ENCODE results near the gene PDIA4.

DNA sequence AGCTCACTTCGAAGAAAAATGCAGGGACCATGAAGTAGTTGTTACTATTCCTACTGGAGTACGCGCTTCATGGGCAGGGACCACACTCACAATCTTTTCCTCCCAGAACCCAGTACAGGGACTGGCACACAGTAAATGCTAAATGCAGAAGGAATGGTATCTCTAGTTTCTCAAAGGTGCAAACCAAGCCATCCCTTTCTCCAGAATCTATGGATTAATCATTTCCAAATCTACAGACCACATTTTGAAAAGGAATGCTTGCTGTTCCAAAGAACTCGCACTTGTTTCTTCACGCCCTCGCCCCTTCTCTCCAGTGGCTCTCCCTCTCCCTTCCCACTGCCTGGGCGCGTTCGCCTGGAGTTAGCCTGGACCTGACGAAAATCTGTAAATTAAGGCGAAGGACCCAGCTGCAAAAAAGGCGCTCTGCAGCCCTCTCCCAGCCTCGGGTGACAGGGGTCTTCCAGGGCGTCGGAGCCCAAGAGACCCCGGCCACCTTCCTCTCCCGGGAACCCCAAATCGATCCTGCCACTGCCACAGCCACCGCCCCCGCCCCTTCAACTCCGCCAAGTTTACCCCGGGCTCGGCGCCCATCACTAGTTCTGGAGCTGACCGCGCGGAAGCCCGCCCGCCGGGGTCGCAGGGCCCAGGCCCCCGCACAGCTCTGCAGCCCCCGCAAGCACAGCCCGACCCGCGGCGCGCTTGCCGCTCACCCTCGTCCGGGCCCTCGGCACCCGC, 527 bp downstream of the PDIA4 start:
- no peak for TF ChIP-seq SUZ12 (IDR thresholded peaks at IDR 0.05; ENCODE audit: extremely low read depth, insufficient read depth, insufficient read length)
- TF ChIP-seq ZNF274 (IDR thresholded peaks at IDR 0.05; ENCODE audit: low read depth, low read length) = no peak
- TF ChIP-seq YY1 (IDR thresholded peaks at IDR 0.05; ENCODE audit: insufficient read depth, insufficient read length) = no peak

All from NT2/D1 (cell line).